Activated naive CD4-positive, alpha-beta T cell treated with anti-CD3 and anti-CD28 coated beads, Interleukin-2, amount 50 U/mL, for 16 hours (primary cell): Measurements from ENCODE around the gene HES3.

Source experiments
- DNase-seq: peaks from one replicate; pipeline ENCODE4 v3.0.0-alpha.2; 2020

The HES3 gene

DNA sequence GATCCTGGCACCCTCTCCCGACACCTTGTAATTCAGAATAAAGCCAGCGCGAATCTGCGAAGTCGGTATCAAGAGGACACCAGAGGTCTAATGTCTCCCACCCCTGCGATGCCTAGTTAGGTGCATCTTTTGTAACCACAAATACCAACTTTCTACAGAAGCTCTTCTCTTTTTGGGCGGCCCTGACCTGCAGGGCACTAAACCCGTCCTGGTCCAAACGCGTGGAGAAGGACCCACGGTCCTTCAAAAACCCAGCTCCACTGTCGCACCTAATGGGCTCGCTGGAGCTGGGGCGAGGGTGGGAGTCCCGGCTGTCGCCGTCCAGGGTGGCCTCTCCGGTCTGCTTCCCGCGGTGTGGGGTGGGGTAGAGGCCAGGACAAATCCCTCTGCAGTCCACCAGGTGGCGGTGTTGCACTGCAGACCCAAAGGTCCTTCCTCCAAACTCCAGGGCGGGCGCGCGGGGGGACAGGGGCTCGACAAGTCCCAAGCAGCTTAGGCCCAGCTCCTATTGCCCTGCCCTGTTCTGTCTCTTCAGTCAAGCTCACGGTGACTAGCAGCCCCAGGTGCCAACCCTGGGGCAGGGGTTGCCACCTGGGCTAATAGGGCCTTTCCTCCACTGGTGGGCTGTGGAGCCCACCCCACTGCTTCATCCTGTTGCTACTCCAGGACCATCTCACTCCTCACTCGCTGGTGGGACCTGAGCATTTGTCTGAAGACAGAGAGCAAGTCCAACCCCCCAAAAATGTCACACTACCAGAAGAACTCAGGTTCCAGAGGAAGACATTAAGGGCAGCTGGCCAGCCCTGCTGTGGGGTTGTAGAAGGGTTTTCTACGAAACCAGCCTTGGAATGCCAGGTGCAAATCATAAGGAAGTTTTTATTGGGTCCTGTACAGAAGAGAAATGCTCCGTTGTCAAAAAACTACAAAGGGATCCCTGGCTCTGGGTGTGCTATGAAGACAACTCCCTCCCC, 2.8 kb downstream of the HES3 start:
- peak; percentile 81 for DNase-seq

- DNase-seq = no peak
Measured at GRCh38 chr1:6247651-6248050, 3.7 kb downstream of the HES3 start.

DNA sequence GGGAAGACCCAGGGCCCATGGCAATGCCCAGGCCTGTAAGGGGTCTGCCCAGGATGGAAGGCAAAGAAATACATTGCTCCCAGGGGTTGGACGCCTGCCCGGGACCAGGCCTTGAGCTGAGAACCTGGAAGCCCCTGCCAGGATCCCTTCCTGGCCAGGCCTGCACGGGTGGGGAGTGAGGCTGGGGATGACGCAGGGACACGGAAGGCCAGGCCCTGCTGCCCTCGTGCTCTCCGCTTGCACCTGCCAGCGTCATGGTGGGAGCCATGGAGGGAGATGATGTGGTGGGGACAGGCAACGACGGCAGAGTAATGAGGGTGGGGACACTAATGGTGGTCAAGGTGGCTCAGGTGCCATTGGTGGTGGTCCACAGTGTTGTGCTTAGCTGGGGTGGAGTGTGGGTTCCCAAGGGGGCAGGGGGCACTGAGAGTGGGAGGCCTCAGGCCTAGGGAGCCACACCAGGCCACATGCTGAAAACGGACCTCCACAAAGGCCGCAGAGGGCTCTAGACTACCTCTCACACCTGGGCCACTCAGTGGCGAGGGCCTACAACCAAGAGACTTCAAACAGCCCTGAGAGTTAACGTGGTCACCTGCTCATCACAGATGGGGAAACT, 4.3 kb downstream of the HES3 start:
- no peak for DNase-seq

DNA sequence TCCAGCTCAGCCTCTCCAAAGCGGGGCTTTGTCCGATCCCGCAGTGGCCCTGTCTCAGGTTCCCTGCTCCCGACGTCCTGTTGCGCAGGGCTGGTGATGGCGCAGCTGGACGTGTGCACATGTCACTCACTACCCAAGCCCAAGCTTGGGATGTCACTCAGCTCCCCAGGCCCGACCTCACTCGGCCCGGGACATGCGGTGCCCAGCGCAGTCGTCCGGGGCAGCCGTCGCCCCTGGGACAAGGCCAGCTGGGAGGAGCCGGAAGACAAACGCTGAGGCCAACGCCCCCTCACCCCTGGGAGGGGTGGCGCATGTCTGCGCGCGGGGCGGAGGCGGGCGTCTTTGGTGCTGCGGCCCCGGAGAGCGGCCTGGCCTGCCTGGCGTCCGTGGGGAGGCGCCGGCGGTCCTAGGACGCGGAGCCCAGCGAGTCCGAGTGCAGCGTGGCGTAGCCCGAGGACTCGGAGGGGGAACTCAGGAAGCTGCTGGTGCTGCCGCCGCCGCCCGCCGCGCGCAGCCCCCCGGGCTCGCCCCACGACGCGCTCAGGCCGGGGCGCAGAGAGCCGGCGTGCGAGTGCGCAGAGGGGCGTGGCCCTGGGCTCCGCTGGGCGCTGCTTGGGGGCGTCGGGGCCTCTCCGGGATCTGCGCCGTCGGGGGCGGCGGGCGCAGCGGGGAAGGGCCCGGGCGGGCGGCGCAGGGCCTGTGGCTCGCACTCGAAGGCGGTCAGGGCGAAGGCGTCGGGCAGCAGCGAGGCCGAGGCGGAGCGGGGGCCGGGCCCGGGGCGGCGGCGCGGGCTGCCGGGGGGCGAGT, 5.2 kb downstream of the HES3 start:
- no peak for DNase-seq

DNA sequence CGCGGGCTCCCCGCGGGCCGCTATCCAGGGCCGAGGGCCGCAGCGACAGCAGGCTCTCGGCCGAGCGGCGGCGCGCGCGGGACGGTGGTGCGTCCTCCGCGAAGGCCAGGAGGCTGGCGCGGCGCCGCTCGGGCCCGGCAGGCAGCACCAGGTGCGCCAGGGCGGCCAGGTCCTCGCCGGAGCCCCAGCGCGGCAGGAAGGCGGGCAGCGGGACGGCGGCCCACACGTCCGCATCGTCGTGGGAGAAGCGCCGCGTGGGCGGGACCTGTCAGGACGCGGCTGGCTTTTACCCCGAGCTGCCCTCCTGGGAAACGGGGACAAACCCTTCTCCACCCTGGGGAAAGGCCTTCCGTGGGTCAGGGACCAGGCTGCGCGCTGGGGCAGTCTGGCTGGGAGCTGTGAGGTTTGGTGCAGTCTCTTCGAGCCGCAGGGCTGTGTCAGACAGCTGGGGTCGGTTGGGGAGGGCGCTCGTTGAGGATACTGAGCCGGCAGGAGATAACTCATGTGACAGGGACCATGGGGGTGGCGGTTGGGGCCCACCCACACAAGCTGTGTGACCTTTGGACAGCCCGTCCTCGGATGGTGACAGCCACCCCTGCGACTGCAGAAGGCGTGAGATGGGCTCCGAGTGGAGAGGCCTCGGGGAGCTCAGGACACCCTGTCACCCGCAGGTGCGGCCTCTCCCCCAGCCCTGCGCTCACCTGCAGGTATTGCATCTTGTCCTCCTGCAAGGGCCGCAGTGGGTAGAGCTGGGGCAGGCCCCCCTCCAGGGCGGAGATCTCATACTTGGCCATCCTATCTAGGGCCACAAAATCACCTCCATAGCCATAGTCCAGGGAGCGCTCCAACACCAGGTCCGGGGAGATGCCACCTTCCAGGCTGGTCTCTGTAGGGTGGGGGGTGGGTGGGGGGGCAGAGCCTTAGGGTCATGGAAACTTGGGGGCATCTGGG, 6.0 kb downstream of the HES3 start:
- DNase-seq = no peak

DNA sequence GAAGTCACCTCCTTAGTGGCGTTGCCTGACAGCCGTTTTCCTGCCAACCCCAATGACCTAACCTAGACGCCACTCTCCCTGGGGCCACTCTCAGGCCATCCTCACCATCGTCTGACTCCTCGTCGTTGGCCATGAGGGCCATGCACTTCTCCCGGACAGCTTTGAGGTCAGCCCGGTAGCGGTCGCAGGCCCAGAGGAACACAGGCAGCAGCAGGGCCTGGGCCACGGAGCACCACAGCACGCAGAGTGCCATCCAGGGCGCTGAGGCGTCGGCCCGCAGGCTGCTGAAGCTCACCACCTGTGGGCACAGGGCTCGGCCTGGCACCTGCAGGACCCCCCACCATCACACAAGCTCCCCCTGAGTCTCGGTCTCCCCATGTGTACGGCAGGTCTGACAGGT, 7.3 kb downstream of the HES3 start:
- no peak for DNase-seq

GRCh38 chr1:6251681-6252373, 7.8 kb downstream of the HES3 start:
- DNase-seq = no peak

DNA sequence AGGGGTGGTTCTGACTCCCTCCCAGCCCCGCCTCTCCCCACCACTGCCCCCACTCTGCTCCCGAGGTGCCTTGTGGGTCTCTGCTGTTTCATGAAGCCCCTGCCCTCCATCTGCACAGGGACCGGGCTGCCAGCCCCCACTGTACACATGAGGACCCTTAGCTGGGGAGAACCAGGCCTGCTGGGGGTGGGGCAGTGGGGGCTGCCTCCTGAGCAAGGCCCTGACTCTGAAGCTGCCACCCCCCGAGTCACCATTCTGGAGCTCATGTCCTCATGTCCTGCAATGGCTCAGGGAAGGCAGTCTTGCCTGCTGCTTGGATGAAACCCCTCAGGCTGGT, 8.4 kb downstream of the HES3 start:
- no peak for DNase-seq

- DNase-seq = no peak
Measured at GRCh38 chr1:6253380-6253779, 9.4 kb downstream of the HES3 start.

GRCh38 chr1:6254691-6255090, 10.7 kb downstream of the HES3 start:
- no peak for DNase-seq

- no peak for DNase-seq
Measured at GRCh38 chr1:6256645-6257044, 12.7 kb downstream of the HES3 start.

GRCh38 chr1:6257541-6258069, 13.6 kb downstream of the HES3 start:
- no peak for DNase-seq

DNA sequence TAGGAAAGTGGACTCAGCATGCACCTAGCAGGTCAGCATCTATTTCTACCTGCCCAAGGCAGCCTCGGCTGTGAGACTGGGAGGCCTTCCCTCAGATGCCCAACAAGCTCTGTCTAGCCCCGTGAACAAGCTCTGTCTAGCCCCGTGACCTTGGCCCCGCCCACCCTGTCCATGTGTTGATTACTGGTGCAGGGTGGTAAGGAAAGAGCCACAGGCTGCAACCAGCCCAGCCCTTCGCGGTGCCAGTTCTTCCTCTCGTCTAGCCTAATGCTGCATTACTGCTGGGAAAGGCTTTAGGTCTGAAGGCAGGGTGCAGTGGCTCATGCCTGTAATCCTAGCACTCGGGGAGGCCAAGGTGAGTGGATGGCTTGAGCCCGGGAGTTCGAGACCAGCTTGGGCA, 14.7 kb downstream of the HES3 start:
- DNase-seq = no peak

- peak; percentile 78 for DNase-seq
Measured at GRCh38 chr1:6259491-6260362, 15.7 kb downstream of the HES3 start.

- peak; percentile 28 for DNase-seq
Measured at GRCh38 chr1:6260433-6260934, 16.5 kb downstream of the HES3 start.

- DNase-seq = peak; percentile 71
Measured at GRCh38 chr1:6260961-6261614, 17.1 kb downstream of the HES3 start, which contains the start of gene GPR153. TSS of gene GPR153 (minus strand) at chr1:6261098. CDS start at chr1:6254905, 6,193 bp downstream.

DNA sequence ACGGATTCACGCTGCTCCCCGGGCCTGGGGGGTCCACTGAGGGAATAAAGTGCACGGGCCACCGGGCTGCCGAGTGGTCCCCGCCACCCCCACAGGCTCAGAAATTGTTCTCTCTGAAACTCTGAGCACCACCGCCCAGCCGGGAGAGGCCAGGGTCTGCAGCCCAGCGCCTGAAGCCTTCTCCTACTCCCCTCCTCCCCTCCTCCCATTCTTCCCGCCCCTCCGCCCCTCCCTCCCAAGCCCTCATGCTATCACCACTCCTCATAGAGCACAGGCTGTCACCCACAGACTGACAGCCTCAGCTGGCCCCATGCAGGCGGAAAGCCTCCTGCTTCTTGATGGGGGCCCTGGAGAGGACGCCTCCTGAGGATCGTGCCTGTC, 17.6 kb downstream of the HES3 start:
- DNase-seq = no peak

DNA sequence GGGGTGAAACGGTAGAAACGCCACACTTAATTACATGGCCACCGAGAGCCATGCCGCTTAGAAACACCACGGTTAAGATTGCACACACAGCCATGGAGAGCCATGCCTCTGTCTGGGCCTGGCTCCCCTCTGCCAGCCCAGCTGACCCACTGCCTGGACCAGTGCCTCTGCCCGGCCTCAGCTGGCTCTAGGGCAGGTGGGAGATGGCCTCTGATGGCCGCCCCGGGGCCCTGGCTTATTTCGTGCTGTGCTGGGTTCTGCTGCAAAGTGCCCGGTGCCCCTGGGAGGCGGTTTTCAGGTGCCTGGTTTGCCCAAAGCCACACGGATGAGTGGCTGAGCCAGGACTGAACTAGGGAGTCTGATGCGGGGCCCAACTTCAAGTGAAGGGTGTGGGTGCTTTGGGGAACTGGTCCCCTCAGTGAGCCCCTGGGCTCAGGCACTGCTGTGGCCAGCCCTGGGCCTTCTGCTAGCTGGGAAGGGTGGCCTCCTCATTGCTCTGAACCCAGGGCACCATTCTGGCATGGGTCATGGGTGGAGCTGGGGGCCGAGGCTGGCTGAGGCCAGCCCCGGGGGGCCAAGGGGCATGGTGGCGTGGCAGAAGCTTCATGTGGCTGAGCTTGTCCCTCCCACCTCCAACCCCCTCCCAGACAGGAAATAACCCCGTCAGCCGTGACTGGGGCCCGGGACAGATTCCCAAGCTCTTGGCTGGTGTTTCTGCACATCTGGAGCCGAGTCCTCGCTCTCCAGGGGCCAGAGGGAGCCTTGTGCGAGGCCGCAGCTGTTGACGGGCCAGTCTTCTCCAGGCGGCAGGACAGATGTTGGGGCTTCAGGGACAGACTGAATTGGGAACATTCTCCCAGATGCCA, 18.8 kb downstream of the HES3 start:
- no peak for DNase-seq

GRCh38 chr1:6263716-6264115, 19.7 kb downstream of the HES3 start:
- no peak for DNase-seq
